HEK293T (cell line): ENCODE results near the gene NUP62.
A peak's percentile ranks its signal among the peaks of the same experiment; 100 is the strongest.

Source experiments
- CTCF ChIA-PET: fragments of 350-600 bp; formaldehyde crosslinking; extraction: SDS; loops from one replicate; lab custom pipeline; 2021; ENCODE audit warnings: antibody characterized with exemption, inconsistent platforms; lab: Yijun Ruan, JAX
- POLR2A ChIA-PET: fragments of 350-600 bp; formaldehyde crosslinking; extraction: SDS; loops from one replicate; lab custom pipeline; 2020; ENCODE audit warnings: antibody characterized with exemption, inconsistent platforms; lab: Yijun Ruan, JAX
- DNase-seq: peaks from one replicate; pipeline ENCODE4 v3.0.0; 2012; ENCODE audit warnings: mixed read lengths; ENCODE audit errors: extremely low spot score
- ARNT ChIP-seq: fragments of 450-650 bp; IDR thresholded peaks from 2 replicates; pipeline ENCODE4 v1.6.1; 2017; ENCODE audit warnings: mild to moderate bottlenecking
- BHLHE40 ChIP-seq: fragments of 450-650 bp; IDR thresholded peaks from 2 replicates; pipeline ENCODE4 v1.6.1; 2016; ENCODE audit warnings: mild to moderate bottlenecking, moderate library complexity, borderline replicate concordance
- CTBP1 ChIP-seq: fragments of 450-650 bp; IDR thresholded peaks from 2 replicates; pipeline ENCODE4 v1.6.1; 2016; ENCODE audit warnings: borderline replicate concordance
- ELF4 ChIP-seq: fragments of 450-650 bp; IDR thresholded peaks from 2 replicates; pipeline ENCODE4 v1.6.1; 2017; ENCODE audit warnings: antibody characterized with exemption
- FOXA1 ChIP-seq: fragments of 450-650 bp; IDR thresholded peaks from 2 replicates; pipeline ENCODE4 v1.6.1; 2016; ENCODE audit warnings: mild to moderate bottlenecking
- FOXK2 ChIP-seq: fragments of 450-650 bp; IDR thresholded peaks from 2 replicates; pipeline ENCODE4 v1.6.1; 2016; ENCODE audit warnings: mild to moderate bottlenecking
- FOXM1 ChIP-seq: fragments of 450-650 bp; IDR thresholded peaks from 2 replicates; pipeline ENCODE4 v1.6.1; 2017; ENCODE audit warnings: mild to moderate bottlenecking, borderline replicate concordance
- HDGF ChIP-seq: fragments of 450-650 bp; IDR thresholded peaks from 2 replicates; pipeline ENCODE4 v1.6.1; 2017; ENCODE audit warnings: antibody characterized with exemption, borderline replicate concordance
- L3MBTL2 ChIP-seq: fragments of 450-650 bp; conservative IDR thresholded peaks from 2 replicates; pipeline ENCODE4 v1.6.1; 2016; ENCODE audit warnings: mild to moderate bottlenecking
- LEF1 ChIP-seq: fragments of 450-650 bp; IDR thresholded peaks from 2 replicates; pipeline ENCODE4 v1.6.1; 2017; ENCODE audit warnings: mild to moderate bottlenecking, borderline replicate concordance
- NFRKB ChIP-seq: fragments of 450-650 bp; IDR thresholded peaks from 2 replicates; pipeline ENCODE4 v1.6.1; 2016; ENCODE audit warnings: mild to moderate bottlenecking, moderate library complexity
- PKNOX1 ChIP-seq: fragments of 450-650 bp; IDR thresholded peaks from 2 replicates; pipeline ENCODE4 v1.6.1; 2016
- SP1 ChIP-seq: fragments of 450-650 bp; IDR thresholded peaks from 2 replicates; pipeline ENCODE4 v1.6.1; 2017
- SUZ12 ChIP-seq: fragments of 450-650 bp; IDR thresholded peaks from 2 replicates; pipeline ENCODE4 v1.6.1; 2016; ENCODE audit warnings: mild to moderate bottlenecking
- TARDBP ChIP-seq: fragments of 450-650 bp; IDR thresholded peaks from 2 replicates; pipeline ENCODE4 v1.6.1; 2016
- ZNF384 ChIP-seq: fragments of 450-650 bp; IDR thresholded peaks from 2 replicates; pipeline ENCODE4 v1.6.1; 2016

Gene NUP62

DNA sequence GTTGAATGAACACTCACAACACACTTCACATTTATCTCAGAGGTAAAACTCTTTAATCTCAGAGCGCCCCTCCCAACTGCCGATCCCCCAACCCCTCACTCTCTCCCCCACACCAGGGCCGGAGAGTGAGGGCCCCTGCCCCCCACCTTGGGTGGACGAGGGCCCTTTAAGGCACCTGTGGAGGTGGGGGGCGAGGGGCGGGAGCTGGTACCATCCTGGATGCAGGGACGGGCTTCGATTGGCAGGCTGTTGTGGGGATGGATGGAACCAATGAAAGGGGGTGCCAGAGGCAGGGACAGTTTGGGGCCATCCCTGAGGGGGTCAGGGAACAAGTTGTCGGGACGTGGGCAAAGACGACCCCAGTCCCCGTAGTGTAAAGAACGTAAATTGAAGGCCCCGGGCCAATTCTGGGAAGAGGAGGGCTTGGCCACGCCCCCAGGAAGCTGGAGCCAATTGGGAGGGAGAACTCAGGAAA, 60.3 kb downstream of the NUP62 start:
- no peak for DNase-seq
- CTCF ChIA-PET, result interaction anchor here (0.6 kb wide), 2 partner anchors 151 to 1762 kb away, joined by 3 read pairs; no protein-coding TSS in a partner anchor
- no peak for TF ChIP-seq SP1
- no peak for TF ChIP-seq FOXM1
- peak; percentile 55; the same call in 1 of the 2 replicates for TF ChIP-seq PKNOX1
- no peak for TF ChIP-seq FOXA1
- TF ChIP-seq TARDBP, result no peak
- POLR2A ChIA-PET, result interaction anchor here (0.6 to 5.9 kb wide), 18 partner anchors 8 to 373 kb away, joined by 3 to 69 read pairs (median 4); partner anchors contain the start of genes AKT1S1, ATF5, FUZ and PTOV1

DNA sequence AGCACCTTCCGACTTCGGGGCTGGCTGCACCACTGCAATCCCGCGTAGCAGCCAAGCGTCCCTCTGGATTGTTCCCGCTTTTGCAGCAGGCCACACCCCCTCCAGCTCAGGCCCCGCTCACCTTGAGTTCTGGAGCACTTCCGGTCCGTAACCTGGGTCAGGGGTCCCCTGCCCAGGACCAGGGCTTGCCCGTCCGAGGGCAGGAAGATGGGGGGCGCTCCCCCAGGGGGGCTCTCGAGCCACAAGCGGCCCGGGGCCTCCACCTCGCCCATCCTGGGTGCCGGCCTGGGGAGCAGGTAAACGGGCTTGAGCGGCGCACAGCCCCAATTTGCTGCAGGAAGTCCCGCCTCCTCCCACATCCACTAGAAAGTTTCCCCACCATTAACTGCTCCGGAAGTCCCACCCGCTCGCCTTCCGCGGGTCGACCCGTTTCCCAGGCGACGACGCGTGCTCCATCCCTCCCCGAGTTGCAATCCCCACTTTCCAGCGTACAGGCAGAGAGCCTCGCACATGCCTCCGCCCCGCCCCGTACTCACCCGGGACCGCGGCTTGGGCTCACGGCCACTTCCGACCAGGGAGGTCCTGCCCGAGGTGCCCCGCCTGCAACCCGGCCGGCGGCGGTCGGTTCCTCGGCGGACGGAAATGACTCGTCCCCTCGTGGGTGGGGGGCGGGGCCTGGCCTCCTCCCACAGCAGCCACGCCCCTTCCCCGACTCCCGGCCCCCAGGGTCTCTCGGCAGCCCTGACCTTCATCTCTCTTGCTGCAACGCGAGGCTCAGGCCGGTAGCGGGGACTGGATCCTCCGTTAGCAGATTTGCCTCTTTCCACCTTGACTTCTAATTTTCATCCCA, 62.1 kb downstream of the NUP62 start, which contains the start of gene PNKP:
Gene PNKP, minus strand, starts transcription at position 644 of the 850 bp plus-strand sequence. Its CDS starts 372 bp downstream, at position 272.
- peak; percentile 78 for DNase-seq
- POLR2A ChIA-PET, result interaction anchor here (0.9 to 5.9 kb wide), 7 partner anchors 9 to 63 kb away, joined by 3 to 69 read pairs (median 5); partner anchors contain the start of genes AKT1S1, FUZ, PTOV1 and TBC1D17
- CTCF ChIA-PET, result no interaction called here
- TF ChIP-seq SP1 (no peak), L3MBTL2 (peak; percentile 53), TARDBP (peak; percentile 91), PKNOX1 (no peak), SUZ12 (no peak)

DNA sequence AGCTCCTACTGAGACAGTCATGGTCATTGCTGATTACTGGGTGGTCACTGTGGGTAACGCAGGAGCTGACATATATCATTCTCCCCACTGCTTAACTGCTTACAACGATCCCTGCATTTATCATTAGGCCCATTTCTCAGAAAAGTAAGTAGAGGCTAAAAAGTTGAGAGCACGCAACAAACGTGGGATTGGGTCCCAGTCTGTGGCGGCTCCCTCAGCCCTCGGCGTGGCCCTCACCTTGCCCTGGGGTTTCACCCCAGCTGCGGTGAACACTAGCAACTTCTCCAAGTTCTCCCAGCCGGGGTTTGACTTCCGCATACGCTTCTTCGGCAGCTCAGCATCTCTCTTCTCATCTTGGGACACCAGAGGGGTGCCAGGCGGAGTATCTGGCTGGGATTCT, 64.4 kb downstream of the NUP62 start:
- CTCF ChIA-PET, result no interaction called here
- POLR2A ChIA-PET, result interaction anchor here (0.6 to 5.9 kb wide), 11 partner anchors 9 to 225 kb away, joined by 3 to 69 read pairs (median 3); partner anchors contain the start of genes AKT1S1, PTOV1, RRAS and TBC1D17
- no peak for TF ChIP-seq FOXA1
- TF ChIP-seq FOXM1, result no peak
- no peak for DNase-seq

DNA sequence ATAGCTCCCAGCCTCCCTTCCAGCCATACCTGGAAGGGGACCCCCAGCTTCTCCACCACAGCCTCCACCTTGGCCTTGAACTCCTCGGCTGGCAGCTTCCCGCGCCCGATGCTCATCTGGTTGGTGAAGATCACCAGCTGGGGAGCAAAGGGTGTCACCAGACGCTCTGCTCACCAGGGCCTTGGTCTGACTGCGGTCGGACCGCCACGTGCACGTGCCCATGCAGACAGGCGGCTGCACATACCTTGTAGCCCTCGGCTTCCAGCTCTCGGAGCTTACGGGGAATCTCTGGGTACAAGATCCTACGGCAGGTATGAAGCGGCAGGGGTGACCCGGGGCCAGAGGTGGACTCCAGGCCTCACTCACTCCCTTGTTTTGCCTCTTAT, 65.4 kb downstream of the NUP62 start:
- CTCF ChIA-PET, result no interaction called here
- POLR2A ChIA-PET, result interaction anchor here (0.8 to 5.9 kb wide), 3 partner anchors 11 to 13 kb away, joined by 6 to 69 read pairs (median 26); partner anchors contain the start of genes AKT1S1, PTOV1 and TBC1D17
- no peak for TF ChIP-seq ELF4
- no peak for TF ChIP-seq FOXA1
- no peak for TF ChIP-seq PKNOX1
- TF ChIP-seq CTBP1, result no peak
- TF ChIP-seq SUZ12, result no peak
- no peak for TF ChIP-seq NFRKB
- TF ChIP-seq LEF1, result no peak
- no peak for TF ChIP-seq ARNT
- TF ChIP-seq TARDBP, result no peak
- no peak for TF ChIP-seq L3MBTL2
- no peak for TF ChIP-seq HDGF
- no peak for TF ChIP-seq BHLHE40
- no peak for TF ChIP-seq SP1
- TF ChIP-seq FOXK2, result no peak

GRCh38 chr19:49863254-49863934, 65.9 kb downstream of the NUP62 start:
- TF ChIP-seq LEF1 (no peak), FOXK2 (no peak), SP1 (no peak)
- no peak for DNase-seq
- POLR2A ChIA-PET, result interaction anchor here (0.8 to 3.0 kb wide), 3 partner anchors 11 to 13 kb away, joined by 4 to 26 read pairs (median 6); partner anchors contain the start of genes AKT1S1, PTOV1 and TBC1D17
- CTCF ChIA-PET, result no interaction called here

More for the DNA sequence above, 65.4 kb downstream of the NUP62 start:
- no peak for DNase-seq

GRCh38 chr19:49862391-49863253, 66.7 kb downstream of the NUP62 start:
- DNase-seq, result peak; percentile 43
- TF ChIP-seq SP1 (no peak), FOXK2 (no peak), ELF4 (no peak), HDGF (no peak), SUZ12 (no peak), ZNF384 (no peak), PKNOX1 (no peak), FOXM1 (no peak), BHLHE40 (no peak)
- ChIA-PET POLR2A (interaction anchor here (1.4 to 3.0 kb wide), 2 partner anchors 10 to 14 kb away, joined by 4 to 26 read pairs; partner anchors contain the start of genes AKT1S1 and TBC1D17), CTCF (no interaction called here)
